HCT116 (cell line): Measurements from ENCODE around the gene SDK2. TPM values are rescaled to one million over a fixed set of nuclear protein-coding genes. Genes with fewer than 3 reads are reported as not detected.

ENCODE experiments used
- ATAC-seq: fragments of 200-7000 bp; cut with Tn5 transposase; 2 replicates; pipeline ENCODE4 v1.9.1; 2020; ENCODE audit warnings: mild to moderate bottlenecking, moderate library complexity
- BruUV-seq: library from RNA; stranded (reverse); fragments of 400-500 nt; replicated peaks from 2 replicates; lab custom pipeline; 2021; lab: Mats Ljungman, UMichigan
- CTCF ChIA-PET: fragments of 300-600 bp; sonication (Branson Sonifier 250); formaldehyde crosslinking; loops from one replicate; lab custom pipeline; 2021; ENCODE audit warnings: antibody characterized with exemption; lab: Charles Lee
- POLR2A ChIA-PET: fragments of 300-600, 350-600 bp; sonication (Branson Sonifier 250); formaldehyde crosslinking; loops from one replicate; lab custom pipeline; 2021; ENCODE audit warnings: antibody characterized with exemption; lab: Charles Lee
- RAD21 ChIA-PET, 2 experiments: fragments of 300-600 bp; sonication (Branson Sonifier 250); formaldehyde crosslinking; loops; one replicate each; lab custom pipeline; 2023; ENCODE audit warnings: low total read pairs in 2 of 2; ENCODE audit not compliant: uncharacterized antibody in 2 of 2, unreplicated experiment in 2 of 2, low non-redundant PET in 1 of 2; lab: Charles Lee
- DNase-seq: peaks from one replicate; pipeline ENCODE4 v3.0.0-alpha.2; 2010; ENCODE audit warnings: low read depth, low spot score
- H2AFZ ChIP-seq: fragments of 200-600 bp; shearing (Covaris generic), sonication (generic); 2 replicates; pipeline ENCODE4 v1.6.1; 2017; ENCODE audit warnings: low read depth, mixed run types, mixed read lengths, antibody characterized with exemption, low read length; ENCODE audit not compliant: poor library complexity, severe bottlenecking
- H3K27ac ChIP-seq: 2 replicates; pipeline ENCODE4 v1.5.1; 2012; ENCODE audit warnings: low read depth, low read length
- H3K27me3 ChIP-seq: fragments of 200-600 bp; sonication (generic); 2 replicates; pipeline ENCODE4 v1.6.1; 2016; ENCODE audit warnings: mixed run types, low read length, mixed read lengths; ENCODE audit not compliant: insufficient read depth
- H3K36me3 ChIP-seq, 2 experiments: fragments of 200-500 bp in 1 of 2; fragments of 200-600 bp in 1 of 2; sonication (Bioruptor generic) in 1 of 2; sonication (generic) in 1 of 2; 2 replicates each; pipeline versions ENCODE4 v1.5.1 to v1.6.1; 2014 to 2016; ENCODE audit warnings: low read length in 2 of 2, inconsistent platforms in 1 of 2, mixed read lengths in 1 of 2, mixed run types in 1 of 2; ENCODE audit not compliant: insufficient read depth in 2 of 2, control insufficient read depth in 1 of 2
- H3K4me1 ChIP-seq, 2 experiments: fragments of 200-600 bp in 1 of 2; sonication (generic) in 1 of 2; 2 replicates each; pipeline versions ENCODE4 v1.5.1 to v1.6.1; 2012 to 2017; ENCODE audit warnings: low read length in 2 of 2, inconsistent platforms in 1 of 2, mild to moderate bottlenecking in 1 of 2, mixed read lengths in 1 of 2, mixed run types in 1 of 2, moderate library complexity in 1 of 2; ENCODE audit not compliant: insufficient read depth in 2 of 2, control insufficient read depth in 1 of 2
- H3K4me2 ChIP-seq: fragments of 200-600 bp; sonication (generic); 2 replicates; pipeline ENCODE4 v1.6.1; 2017; ENCODE audit warnings: mixed run types, low read length, mixed read lengths
- H3K4me3 ChIP-seq, 2 experiments: fragments of 200-600 bp in 1 of 2; sonication (generic) in 1 of 2; replicated peaks in 1 of 2; 2 replicates each; pipeline ENCODE4 v1.5.1; 2011 to 2016; ENCODE audit warnings: low read length in 2 of 2, control low read depth in 1 of 2, low read depth in 1 of 2, mild to moderate bottlenecking in 1 of 2, mixed read lengths in 1 of 2, mixed run types in 1 of 2
- H3K79me2 ChIP-seq: fragments of 200-600 bp; sonication (generic); 2 replicates; pipeline ENCODE4 v1.6.1; 2017; ENCODE audit warnings: mild to moderate bottlenecking, mixed run types, low read length, moderate library complexity, mixed read lengths; ENCODE audit not compliant: insufficient read depth
- H3K9ac ChIP-seq: fragments of 200-600 bp; sonication (generic); 2 replicates; pipeline ENCODE4 v1.6.1; 2016; ENCODE audit warnings: low read length, mixed read lengths
- H3K9me2 ChIP-seq: fragments of 200-600 bp; sonication (generic), shearing (Covaris generic); 2 replicates; pipeline ENCODE4 v1.6.1; 2017; ENCODE audit warnings: mixed run types, mild to moderate bottlenecking, moderate library complexity; ENCODE audit not compliant: insufficient read depth
- H3K9me3 ChIP-seq, 2 experiments: fragments of 200-500 bp in 1 of 2; fragments of 200-600 bp in 1 of 2; sonication (Bioruptor generic) in 1 of 2; sonication (generic) in 1 of 2; 2 replicates each; pipeline ENCODE4 v1.6.1; 2014 to 2017; ENCODE audit warnings: low read length in 2 of 2, mixed read lengths in 2 of 2, inconsistent platforms in 1 of 2, low read depth in 1 of 2, mild to moderate bottlenecking in 1 of 2, mixed run types in 1 of 2, moderate library complexity in 1 of 2; ENCODE audit not compliant: control insufficient read depth in 1 of 2, insufficient read depth in 1 of 2
- H4K20me1 ChIP-seq: fragments of 200-600 bp; sonication (generic), shearing (Covaris generic); 2 replicates; pipeline ENCODE4 v1.6.1; 2017; ENCODE audit warnings: mixed run types, mild to moderate bottlenecking, moderate library complexity; ENCODE audit not compliant: insufficient read depth
- ATF3 ChIP-seq: IDR thresholded peaks from 2 replicates; pipeline ENCODE4 v1.6.1; 2012
- CEBPB ChIP-seq: IDR thresholded peaks from 2 replicates; pipeline ENCODE4 v1.6.1; 2012; ENCODE audit warnings: low read depth
- JUND ChIP-seq: IDR thresholded peaks from 2 replicates; pipeline ENCODE4 v1.6.1; 2012
- MAX ChIP-seq: IDR thresholded peaks from 2 replicates; pipeline ENCODE4 v1.6.1; 2012
- POLR2AphosphoS5 ChIP-seq: IDR thresholded peaks from 2 replicates; pipeline ENCODE4 v1.6.1; 2011; ENCODE audit warnings: mild to moderate bottlenecking, low read depth, low read length, moderate library complexity
- REST ChIP-seq: IDR thresholded peaks from 2 replicates; pipeline ENCODE4 v1.6.1; 2012; ENCODE audit warnings: low read depth
- SRF ChIP-seq: IDR thresholded peaks from 2 replicates; pipeline ENCODE4 v1.6.1; 2012; ENCODE audit warnings: low read depth
- YY1 ChIP-seq: IDR thresholded peaks from 2 replicates; pipeline ENCODE4 v1.6.1; 2011; ENCODE audit warnings: low read length, low read depth, moderate library complexity, mild to moderate bottlenecking; ENCODE audit not compliant: insufficient replicate concordance; ENCODE audit errors: extremely low read depth
- ZNF274 ChIP-seq: fragments of 200-500 bp; sonication (Bioruptor generic); IDR thresholded peaks from 2 replicates; pipeline ENCODE4 v1.6.1; 2014; ENCODE audit warnings: mild to moderate bottlenecking, low read depth, low read length, inconsistent platforms
- intact Hi-C: fragments of 100-400 bp; cut with micrococcal nuclease; formaldehyde crosslinking; loops from 2 replicates; pipeline ENCODE4 v1.10.0; 2022
- total RNA-seq: library from RNA; stranded (reverse); gene quantifications from one replicate; pipeline ENCODE4 v1.2.1, GENCODE V29; 2021; ENCODE audit not compliant: unreplicated experiment

Gene SDK2
- total RNA-seq, 1 experiment from 2014 or later, result 0.10 TPM

- DNase-seq, result no peak
- Histone ChIP-seq H3K27me3 (no peaks in the 10 kb centered on the region), H3K27ac (peak overlapping the region; percentile 70), H3K9me3 (no peaks in the 10 kb centered on the region), H4K20me1 (no peaks in the 10 kb centered on the region), H3K9ac (peak overlapping the region; percentile 66), H3K4me3 (peak overlapping the region; percentile 51 to 56), H3K9me2 (no peaks in the 10 kb centered on the region), H3K36me3 (no peaks in the 10 kb centered on the region), H3K4me2 (peak overlapping the region; percentile 83), H2AFZ (no peak overlapping the region), H3K4me1 (peaks cover 61 to 87% of the 10 kb centered on the region in 2 experiments), H3K79me2 (peaks cover 94% of the 10 kb centered on the region)
- no TSS peak for BruUV-seq
- ChIA-PET CTCF (no interaction called here), POLR2A (interaction anchor here (0.6 to 3.9 kb wide), 4 partner anchors 9 to 64 kb away, joined by 3 to 14 read pairs (median 4); no protein-coding TSS in a partner anchor), RAD21 (interaction anchor here in 1 of 2 experiments (1.2 kb wide), 1 partner anchor 64 kb away, joined by 4 read pairs; no protein-coding TSS in a partner anchor)
- TF ChIP-seq JUND (no peak), YY1 (no peak), SRF (no peak), POLR2AphosphoS5 (no peak; the same call in 1 of the 2 replicates), MAX (no peak), REST (no peak), ATF3 (no peak), CEBPB (no peak), ZNF274 (no peak)
- intact Hi-C loops, result no loop called here
- no peak for ATAC-seq
Observed at GRCh38 chr17:73305845-73306836, 338.1 kb downstream of the SDK2 start.
